SIG-M5 treated with dmso at 0.1 percent for 504 hours (cell line): Measurements from ENCODE around the gene FAM114A1.

ENCODE experiments used
- DNase-seq: peaks from one replicate; lab custom pipeline; 2025; ENCODE audit not compliant: unreplicated experiment; lab: John Stamatoyannopoulos, UW

Gene FAM114A1

GRCh38 chr4:38858097-38858420, 9.5 kb upstream of the FAM114A1 start:
- DNase-seq = no peak

GRCh38 chr4:38859501-38859900, 8.1 kb upstream of the FAM114A1 start:
- DNase-seq = no peak

DNA sequence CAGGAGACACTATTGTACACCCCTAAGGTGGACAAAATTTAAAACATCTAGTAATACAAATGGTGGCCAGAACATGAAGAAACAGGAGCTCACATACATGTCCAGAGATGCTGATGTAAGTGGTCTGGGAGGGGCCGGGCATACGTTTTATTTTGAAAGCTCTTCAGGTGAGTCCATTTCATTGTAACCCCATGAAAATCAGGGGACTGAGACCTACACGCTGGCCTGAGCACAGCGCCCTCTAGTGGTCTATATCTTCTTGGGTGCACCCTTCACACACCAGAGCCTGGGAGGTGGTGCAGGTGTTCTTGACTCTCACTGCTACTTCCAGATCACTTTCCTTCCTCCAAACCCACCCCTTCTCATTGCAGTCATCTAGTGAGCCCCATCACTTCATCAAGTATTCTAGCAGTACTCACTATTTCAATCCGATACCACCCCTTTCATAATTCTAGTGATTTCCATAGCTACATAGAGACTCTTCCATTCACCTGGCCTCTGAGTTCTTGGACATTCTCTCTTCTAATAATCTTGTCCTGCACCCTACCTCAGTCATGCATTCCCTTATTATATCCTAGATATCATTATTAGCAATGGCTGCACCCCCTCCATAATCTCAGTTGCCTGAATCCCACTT, 6.7 kb upstream of the FAM114A1 start:
- DNase-seq = peak; percentile 53

DNA sequence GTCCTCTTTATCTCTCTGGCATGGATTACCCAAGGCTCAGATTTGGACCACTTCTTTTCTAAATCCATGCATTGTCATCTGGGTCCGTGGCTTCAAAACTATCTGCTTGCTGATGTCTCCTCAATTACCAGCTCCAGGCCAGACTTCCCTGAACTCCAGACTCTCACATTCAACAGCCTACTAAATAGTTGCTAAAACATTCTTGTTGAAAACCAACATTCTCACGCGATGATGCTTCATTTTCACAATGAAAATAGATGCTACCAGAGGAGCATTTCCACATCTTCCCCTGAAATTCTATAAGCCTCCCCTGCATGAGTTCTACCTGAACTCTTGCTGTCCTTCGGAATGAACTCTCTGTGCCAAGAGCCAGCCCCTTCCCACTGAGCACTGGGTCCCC, 5.8 kb upstream of the FAM114A1 start:
- DNase-seq = no peak

DNA sequence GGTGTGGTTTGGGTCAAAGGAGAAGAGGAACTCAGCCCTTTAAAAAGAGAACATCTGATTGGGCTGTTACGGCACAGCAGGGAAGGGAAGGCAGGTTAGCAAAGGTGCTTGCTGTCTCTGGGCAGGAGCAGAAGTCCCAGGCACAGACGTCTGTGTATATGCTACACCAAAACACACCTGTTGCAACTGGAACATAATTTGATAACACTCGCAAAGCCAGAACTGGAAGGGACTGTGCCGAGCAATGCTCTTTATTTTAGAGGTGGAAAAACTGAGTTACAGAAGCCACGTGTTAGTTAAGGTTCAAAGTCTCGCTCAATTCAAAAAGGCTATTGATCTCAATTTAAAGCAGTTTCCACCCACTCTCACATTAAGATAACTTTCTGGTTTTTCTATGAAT, 2.2 kb upstream of the FAM114A1 start:
- DNase-seq = no peak

DNA sequence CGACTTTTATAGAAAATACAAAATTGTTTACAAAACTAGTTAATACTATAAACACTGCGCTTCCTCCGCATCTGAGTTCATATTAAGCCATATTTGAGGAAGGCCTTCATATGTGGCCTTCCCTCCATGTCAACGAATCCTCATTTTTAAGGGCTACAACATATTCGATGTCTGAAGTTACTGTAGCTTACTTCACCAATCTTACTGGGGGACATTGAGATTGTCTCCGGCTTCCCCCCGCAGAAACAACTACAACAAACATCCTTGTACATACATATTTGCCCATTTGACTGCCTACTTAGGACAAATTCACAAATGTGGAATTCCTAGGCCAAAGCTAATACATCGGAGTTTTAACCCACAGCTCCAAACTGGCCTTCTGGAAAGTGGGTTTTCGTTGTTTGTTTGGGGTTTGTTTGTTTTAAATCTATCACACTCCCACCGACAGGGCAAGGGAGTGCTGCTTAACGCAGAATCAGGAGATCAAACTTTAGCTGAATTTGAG, 581 bp upstream of the FAM114A1 start:
- no peak for DNase-seq

DNA sequence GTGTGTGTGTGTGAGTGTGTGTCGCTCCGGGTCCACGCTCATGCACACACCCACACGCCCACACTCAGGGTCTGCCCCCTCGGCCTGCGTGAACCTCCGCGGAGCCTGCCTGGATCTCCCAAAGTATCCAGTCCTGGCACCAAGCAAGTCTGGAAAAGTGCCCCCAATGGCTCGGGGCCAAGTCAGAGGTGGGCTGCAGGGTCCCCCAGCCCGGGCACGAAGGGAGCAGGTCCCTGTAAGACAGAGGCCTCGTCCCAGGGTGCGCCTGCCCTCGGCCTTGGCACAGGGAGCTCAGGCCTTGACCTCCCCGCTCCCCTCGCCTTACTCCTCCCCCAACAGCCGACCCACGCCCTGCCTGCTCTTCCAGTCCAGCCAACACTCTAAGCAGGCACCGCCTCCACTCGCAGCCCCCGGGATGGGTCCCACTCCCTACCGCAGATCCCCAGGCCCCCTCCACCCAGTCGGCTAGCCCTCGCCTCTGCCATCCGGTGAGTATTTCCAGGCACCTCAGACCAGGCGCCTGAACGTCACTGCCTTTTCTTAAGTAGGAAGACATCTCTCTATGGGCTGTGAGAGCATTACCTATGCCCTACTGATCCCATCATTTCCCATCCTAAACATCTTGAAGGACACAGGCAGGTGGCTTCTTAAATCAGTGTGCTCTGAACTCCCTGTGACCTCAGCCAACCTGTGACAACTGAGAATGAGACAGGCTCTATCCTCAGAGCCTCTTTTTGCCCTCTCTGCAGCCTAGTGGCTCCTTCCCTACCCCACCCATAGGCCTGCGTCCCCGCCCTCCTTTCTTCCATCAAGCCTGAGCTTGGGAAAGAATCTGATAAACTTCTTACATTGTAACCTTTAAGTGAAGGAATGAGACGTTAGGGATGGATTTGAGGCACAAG, 704 bp downstream of the FAM114A1 start:
- DNase-seq = no peak

DNA sequence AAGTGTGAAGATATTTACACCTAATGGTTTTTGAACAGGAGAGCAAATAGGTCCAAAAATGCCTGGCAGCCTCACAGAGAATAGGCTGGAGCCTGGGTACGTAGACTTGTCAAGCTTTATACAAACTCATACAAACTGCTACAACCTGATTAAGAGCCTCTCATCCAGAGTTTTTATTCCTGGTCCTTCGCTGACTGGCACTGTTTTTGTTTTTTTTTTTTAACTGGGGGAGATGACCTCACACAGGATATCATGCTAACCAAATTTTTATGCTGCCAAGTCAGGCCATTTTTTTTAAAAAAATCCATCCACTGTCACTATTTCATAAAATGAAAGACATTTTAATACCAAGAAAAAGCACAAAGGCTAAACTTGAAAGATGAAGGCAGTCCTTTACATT, 1.9 kb downstream of the FAM114A1 start:
- no peak for DNase-seq

DNA sequence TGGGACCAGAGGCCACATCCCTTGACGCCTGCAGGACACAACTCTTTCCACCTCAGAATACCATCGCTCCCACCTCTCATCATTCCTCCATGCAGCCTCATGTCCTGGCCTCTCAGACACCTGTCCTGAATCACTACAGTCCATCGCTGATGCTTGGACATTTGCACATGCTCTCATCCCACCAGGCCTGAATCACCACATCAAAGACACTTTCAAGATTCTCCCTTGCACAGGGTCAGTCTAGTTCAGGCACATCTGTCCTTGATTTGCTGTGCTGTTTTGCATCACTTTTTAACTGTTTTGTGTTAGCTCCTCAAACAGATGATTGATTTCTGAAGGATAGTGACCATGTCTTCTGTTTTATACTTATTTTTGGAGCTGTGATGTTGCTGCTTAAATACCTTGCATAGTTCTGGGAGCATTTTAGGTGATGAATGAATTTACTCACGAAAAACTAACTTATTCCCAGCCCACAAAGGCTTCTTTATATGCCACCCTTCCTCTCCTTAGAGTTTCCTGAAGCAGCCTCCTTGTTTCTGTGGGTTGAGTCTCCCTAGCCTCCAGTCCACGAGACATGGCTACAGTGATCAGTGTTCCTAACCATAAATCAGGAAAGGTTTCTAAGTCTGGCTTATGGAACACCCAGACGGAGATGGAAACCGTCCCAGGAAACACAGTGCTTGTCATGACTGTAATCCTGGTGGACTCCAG, 2.6 kb downstream of the FAM114A1 start:
- no peak for DNase-seq

DNA sequence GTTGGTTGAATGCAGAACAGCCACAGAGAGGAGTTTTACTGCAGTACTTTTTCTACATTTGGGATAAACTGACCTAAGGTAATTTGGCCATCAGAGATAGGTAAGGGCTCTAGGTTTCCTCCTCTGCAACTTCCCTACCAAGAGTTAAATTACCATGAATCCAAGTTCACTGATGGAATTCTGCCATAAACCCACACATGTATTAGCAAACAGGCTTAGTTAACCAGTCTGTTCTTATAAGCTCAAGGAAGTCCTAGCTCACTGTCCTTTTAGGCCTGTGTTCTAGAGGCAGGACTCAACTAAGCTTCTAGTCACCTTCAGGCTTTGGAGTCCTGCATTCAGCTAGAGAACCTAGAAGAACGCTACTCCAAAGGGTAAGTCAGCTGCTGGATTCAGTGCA, 4.0 kb downstream of the FAM114A1 start:
- no peak for DNase-seq

DNA sequence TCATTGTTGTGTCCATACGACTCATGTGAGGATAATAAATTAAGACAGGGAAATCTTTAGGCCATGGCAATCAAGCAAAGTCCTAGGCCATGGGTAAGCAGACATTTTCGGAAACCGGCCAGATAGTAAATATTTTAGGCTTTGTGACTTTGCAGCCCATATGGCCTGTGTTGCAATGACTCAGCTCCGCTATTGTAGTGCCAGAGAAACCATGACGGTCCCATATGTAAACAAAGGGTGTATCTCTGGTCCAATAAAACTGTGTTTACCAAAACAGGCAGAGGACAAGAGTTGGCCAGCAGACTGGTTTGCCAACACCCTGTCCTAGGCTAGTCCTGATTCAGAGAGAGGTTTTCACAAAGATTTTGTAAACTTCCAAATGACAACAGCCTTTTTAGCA, 5.0 kb downstream of the FAM114A1 start:
- DNase-seq = no peak

GRCh38 chr4:38873290-38873944, 5.8 kb downstream of the FAM114A1 start:
- DNase-seq = no peak

DNA sequence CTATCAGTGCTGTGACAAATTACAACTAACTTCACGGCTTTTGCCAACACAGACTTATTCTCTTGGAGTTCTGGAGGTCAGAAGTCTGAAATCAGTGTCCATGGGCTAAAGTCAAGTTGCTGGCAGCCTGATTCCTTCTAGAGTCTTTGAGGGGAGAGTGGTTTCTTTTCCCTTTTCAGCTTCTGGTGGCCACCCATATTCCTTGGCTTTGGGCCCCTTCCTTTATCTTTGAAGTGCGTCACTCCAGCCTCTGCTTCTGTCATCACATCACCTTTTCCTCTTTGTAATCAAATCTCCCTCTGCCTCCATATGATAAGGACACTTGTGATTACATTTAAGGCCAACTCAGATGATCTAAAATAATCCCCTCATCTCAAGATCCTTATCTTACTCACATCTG, 9.0 kb downstream of the FAM114A1 start:
- DNase-seq = no peak

- DNase-seq = no peak
These were observed 16.6 kb downstream of the FAM114A1 start for GRCh38 chr4:38884254-38884653.

GRCh38 chr4:38889143-38889542, 21.5 kb downstream of the FAM114A1 start:
- no peak for DNase-seq

DNA sequence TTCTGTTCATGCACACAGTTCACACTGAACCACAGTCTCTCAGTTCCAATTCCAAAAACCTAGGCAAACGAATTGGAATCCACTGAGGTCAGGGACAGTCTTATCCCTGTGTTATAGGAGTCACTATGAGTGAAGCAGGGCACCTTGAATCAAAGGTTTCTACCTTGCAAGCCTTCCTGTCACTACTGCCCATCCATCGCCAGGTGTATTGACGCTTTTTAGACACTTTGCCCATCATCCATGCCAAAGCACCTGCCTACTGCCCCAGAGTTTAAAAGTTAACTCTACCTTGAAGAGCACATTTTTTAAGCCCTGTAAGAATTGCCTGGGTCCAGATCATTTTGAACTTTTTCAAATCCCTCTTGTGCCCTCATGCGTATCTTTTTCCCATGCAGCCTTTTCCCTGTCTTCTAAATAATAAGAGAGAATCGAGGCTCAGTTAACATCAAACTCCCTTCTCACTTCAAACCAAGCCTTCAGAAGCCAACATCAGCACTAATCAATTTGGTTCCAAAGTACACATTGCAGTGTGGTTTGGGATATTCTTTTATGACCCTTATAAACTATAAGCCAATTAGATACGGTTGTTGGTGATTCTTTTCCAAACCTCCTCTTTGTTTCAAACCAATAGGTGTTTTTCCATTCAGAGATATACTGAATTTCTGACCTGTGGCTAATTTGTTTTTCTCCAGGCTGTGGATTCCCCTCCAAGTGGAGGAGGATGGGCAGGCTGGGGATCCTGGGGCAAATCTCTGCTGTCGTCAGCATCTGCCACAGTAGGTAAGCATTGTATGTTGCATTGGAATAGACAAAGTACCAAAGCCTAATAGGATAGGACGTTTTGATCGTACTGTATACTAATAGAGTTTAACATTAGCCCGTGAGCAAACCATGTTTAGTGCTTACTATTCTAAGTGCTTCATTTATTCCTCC, 23.7 kb downstream of the FAM114A1 start:
- DNase-seq = no peak

DNA sequence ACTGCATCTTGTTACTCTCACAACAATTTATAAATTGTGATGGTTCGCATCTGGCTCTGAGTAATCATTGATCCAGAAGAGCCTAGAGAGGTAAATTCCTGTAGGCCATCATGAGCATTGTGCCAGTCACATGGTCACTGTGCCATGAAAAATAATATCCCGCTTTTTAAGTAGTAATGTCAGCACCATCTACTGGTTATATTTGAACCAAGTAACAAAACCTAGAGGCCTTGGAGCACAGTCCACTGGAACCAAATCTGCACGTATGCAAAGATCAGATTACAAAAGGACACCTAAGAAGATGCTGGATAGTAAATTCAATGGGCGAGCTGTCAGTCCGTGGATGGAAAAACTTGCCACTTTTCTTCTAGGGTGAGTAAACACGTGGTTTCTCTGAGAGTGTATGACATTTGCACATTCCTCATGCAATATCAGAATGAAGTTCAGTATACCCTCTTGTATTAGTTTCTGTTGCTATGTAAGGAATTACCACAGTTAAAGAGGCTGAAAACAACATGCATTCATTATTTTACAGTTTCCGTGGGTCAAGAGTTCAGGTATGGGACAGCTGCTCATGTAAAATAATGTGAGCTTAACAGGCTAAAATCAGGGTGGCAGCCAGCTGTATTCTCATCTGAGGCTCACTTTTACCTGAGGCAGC, 26.8 kb downstream of the FAM114A1 start:
- no peak for DNase-seq

- no peak for DNase-seq
These were observed 29.3 kb downstream of the FAM114A1 start for GRCh38 chr4:38896940-38897339.

DNA sequence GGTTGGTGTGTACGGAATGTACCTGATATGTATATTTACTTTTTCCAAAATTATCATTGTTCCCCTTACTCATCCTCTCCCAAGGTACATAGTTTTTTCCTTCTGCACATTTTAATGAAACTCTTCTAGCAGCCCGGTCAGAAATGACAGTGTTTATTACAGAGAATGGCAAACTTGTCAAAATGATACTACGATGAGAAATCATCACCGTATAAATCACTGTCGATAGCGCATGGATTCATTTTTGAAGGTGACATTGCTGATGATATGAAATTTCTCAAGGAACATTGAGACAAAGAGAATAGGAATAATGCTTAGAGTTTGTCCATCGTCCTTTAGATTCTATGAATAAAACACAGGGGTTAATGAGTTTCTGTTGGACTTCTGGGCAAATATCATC, 30.6 kb downstream of the FAM114A1 start:
- no peak for DNase-seq

GRCh38 chr4:38902221-38902620, 34.6 kb downstream of the FAM114A1 start:
- no peak for DNase-seq
